SK-N-SH (cell line): ENCODE measurements around the gene RPA3. TPM values are rescaled to one million over a fixed set of nuclear protein-coding genes. Genes with fewer than 3 reads are reported as not detected.

Source experiments
- CTCF ChIA-PET: fragments of 300-600, 350-600 bp; formaldehyde crosslinking; extraction: SDS; loops from one replicate; lab custom pipeline; 2021; lab: Yijun Ruan, JAX
- POLR2A ChIA-PET: fragments of 350-600 bp; sonication (Branson Sonifier 250); formaldehyde crosslinking; extraction: SDS; loops from one replicate; lab custom pipeline; 2020; ENCODE audit warnings: antibody characterized with exemption, inconsistent platforms; lab: Yijun Ruan, JAX
- DNase-seq: peaks from one replicate; pipeline ENCODE4 v3.0.0; 2012
- H2AFZ ChIP-seq: fragments of 200-600 bp; sonication (generic); 2 replicates; pipeline ENCODE4 v1.8.1; 2016; ENCODE audit warnings: antibody characterized with exemption, mild to moderate bottlenecking, low read depth
- H3F3A ChIP-seq: fragments of 200-600 bp; sonication (generic); replicated peaks from 2 replicates; pipeline ENCODE3; 2016; ENCODE audit warnings: antibody characterized with exemption, mild to moderate bottlenecking; ENCODE audit not compliant: insufficient read depth
- H3K27ac ChIP-seq, 2 experiments: fragments of 200-500 bp in 1 of 2; fragments of 200-600 bp in 1 of 2; sonication (Bioruptor generic) in 1 of 2; sonication (generic), shearing (Covaris generic) in 1 of 2; 2 replicates each; pipeline versions ENCODE4 v1.5.1 to v1.6.1; 2014 to 2016; ENCODE audit warnings: low read depth in 2 of 2, inconsistent platforms in 1 of 2, low read length in 1 of 2, mild to moderate bottlenecking in 1 of 2, mixed read lengths in 1 of 2
- H3K27me3 ChIP-seq: fragments of 200-600 bp; sonication (generic), shearing (Covaris generic); 2 replicates; pipeline ENCODE4 v1.6.1; 2016; ENCODE audit warnings: mixed run types; ENCODE audit not compliant: insufficient read depth
- H3K36me3 ChIP-seq, 2 experiments: fragments of 200-500 bp in 1 of 2; fragments of 200-600 bp in 1 of 2; sonication (Bioruptor generic) in 1 of 2; sonication (generic) in 1 of 2; replicated peaks in 1 of 2; 2 replicates each; pipeline versions ENCODE3 to v1.5.1; 2014 to 2016; ENCODE audit warnings: low read length in 1 of 2, mild to moderate bottlenecking in 1 of 2; ENCODE audit not compliant: insufficient read depth in 2 of 2, control insufficient read depth in 1 of 2
- H3K4me1 ChIP-seq, 2 experiments: fragments of 200-500 bp in 1 of 2; fragments of 200-600 bp in 1 of 2; sonication (Bioruptor generic) in 1 of 2; sonication (generic), shearing (Covaris generic) in 1 of 2; 2 replicates each; pipeline versions ENCODE4 v1.5.1 to v1.6.1; 2014 to 2016; ENCODE audit warnings: low read depth in 1 of 2, low read length in 1 of 2, mixed run types in 1 of 2; ENCODE audit not compliant: insufficient read depth in 2 of 2, control insufficient read depth in 1 of 2
- H3K4me2 ChIP-seq: fragments of 200-600 bp; sonication (generic), shearing (Covaris generic); 2 replicates; pipeline ENCODE4 v1.6.1; 2017; ENCODE audit warnings: mixed run types
- H3K4me3 ChIP-seq, 2 experiments: fragments of 200-500 bp in 1 of 2; fragments of 200-600 bp in 1 of 2; sonication (Bioruptor generic) in 1 of 2; sonication (generic), shearing (Covaris generic) in 1 of 2; 2 replicates each; pipeline versions ENCODE4 v1.5.1 to v1.8.1; 2014 to 2016; ENCODE audit warnings: low read depth in 2 of 2, inconsistent platforms in 1 of 2, low read length in 1 of 2, mild to moderate bottlenecking in 1 of 2, mixed read lengths in 1 of 2, moderate library complexity in 1 of 2
- H3K79me2 ChIP-seq: fragments of 200-600 bp; sonication (generic); 2 replicates; pipeline ENCODE4 v1.8.1; 2017; ENCODE audit warnings: mild to moderate bottlenecking; ENCODE audit not compliant: insufficient read depth
- H3K9ac ChIP-seq: fragments of 200-600 bp; sonication (generic); 2 replicates; pipeline ENCODE4 v1.6.1; 2017; ENCODE audit warnings: mixed run types
- H3K9me2 ChIP-seq: fragments of 200-600 bp; sonication (generic); 2 replicates; pipeline ENCODE4 v1.6.1; 2017; ENCODE audit warnings: mixed run types
- H3K9me3 ChIP-seq: fragments of 200-600 bp; sonication (generic); 2 replicates; pipeline ENCODE4 v1.6.1; 2017; ENCODE audit warnings: mixed run types, mild to moderate bottlenecking, moderate library complexity
- H4K20me1 ChIP-seq: fragments of 200-600 bp; sonication (generic); 2 replicates; pipeline ENCODE4 v1.6.1; 2017; ENCODE audit warnings: mild to moderate bottlenecking, mixed run types; ENCODE audit not compliant: insufficient read depth
- CHD2 ChIP-seq: fragments of 150-350 bp; IDR thresholded peaks from 2 replicates; pipeline ENCODE4 v1.6.1; 2018; ENCODE audit warnings: low read length; ENCODE audit not compliant: partially characterized antibody
- ELF1 ChIP-seq: IDR thresholded peaks from 2 replicates; pipeline ENCODE4 v1.4.0; 2012
- EP300 ChIP-seq, 2 experiments: IDR thresholded peaks; 2 replicates each; pipeline versions ENCODE4 v1.4.0 to v1.6.1; 2012; ENCODE audit warnings: borderline replicate concordance in 1 of 2, low read depth in 1 of 2, low read length in 1 of 2
- FOSL2 ChIP-seq: IDR thresholded peaks from 2 replicates; pipeline ENCODE4 v1.4.0; 2012; ENCODE audit warnings: low read depth, mild to moderate bottlenecking, moderate library complexity, borderline replicate concordance
- FOXJ3 ChIP-seq: sonication (generic); formaldehyde crosslinking; IDR thresholded peaks from 2 replicates; pipeline ENCODE4 v1.5.1; 2020; ENCODE audit warnings: mild to moderate bottlenecking, missing genetic modification reagents
- GATA2 ChIP-seq: sonication (generic); formaldehyde crosslinking; IDR thresholded peaks from 2 replicates; pipeline ENCODE4 v1.5.0; 2020; ENCODE audit warnings: mild to moderate bottlenecking, missing genetic modification reagents
- JUND ChIP-seq: IDR thresholded peaks from 2 replicates; pipeline ENCODE4 v1.4.0; 2012
- MEF2A ChIP-seq: IDR thresholded peaks from 2 replicates; pipeline ENCODE4 v1.4.0; 2012; ENCODE audit warnings: low read depth, borderline replicate concordance
- NFIC ChIP-seq: IDR thresholded peaks from 2 replicates; pipeline ENCODE4 v1.4.0; 2012; ENCODE audit warnings: borderline replicate concordance
- POLR2AphosphoS5 ChIP-seq: IDR thresholded peaks from 2 replicates; pipeline ENCODE4 v1.6.1; 2012; ENCODE audit warnings: low read depth, low read length
- RAD21 ChIP-seq: IDR thresholded peaks from 2 replicates; pipeline ENCODE4 v1.6.1; 2012; ENCODE audit warnings: mild to moderate bottlenecking, low read length
- RCOR1 ChIP-seq: fragments of 150-350 bp; IDR thresholded peaks from 2 replicates; pipeline ENCODE4 v1.6.1; 2017; ENCODE audit warnings: antibody characterized with exemption, low read length
- RFX5 ChIP-seq: IDR thresholded peaks from 2 replicates; pipeline ENCODE4 v1.6.1; 2012; ENCODE audit warnings: mild to moderate bottlenecking, improper control_type of control experiment, low read length
- TEAD4 ChIP-seq: IDR thresholded peaks from 2 replicates; pipeline ENCODE4 v1.4.0; 2012; ENCODE audit warnings: mild to moderate bottlenecking, borderline replicate concordance; ENCODE audit not compliant: insufficient read depth
- WGBS: methylation state at CpG from one replicate; pipeline ENCODE4 v1.1.6; 2017; ENCODE audit warnings: low lambda C conversion rate; 5-methylcytosine and 5-hydroxymethylcytosine counted together
- polyA plus RNA-seq, 3 experiments: library from polyadenylated mRNA; depleted of rRNA; stranded (reverse); fragments of >200 nt; gene quantifications; 2 replicates each; pipeline ENCODE4 v1.2.3, GENCODE V29; 2012
- TF ChIP-seq, protein P1 (sequence below): IDR thresholded peaks from 2 replicates; pipeline ENCODE4; 2012

Gene RPA3
- polyA plus RNA-seq, 1 of the 3 experiments (the other 2 are of a cell fraction), result 39.0 TPM

DNA sequence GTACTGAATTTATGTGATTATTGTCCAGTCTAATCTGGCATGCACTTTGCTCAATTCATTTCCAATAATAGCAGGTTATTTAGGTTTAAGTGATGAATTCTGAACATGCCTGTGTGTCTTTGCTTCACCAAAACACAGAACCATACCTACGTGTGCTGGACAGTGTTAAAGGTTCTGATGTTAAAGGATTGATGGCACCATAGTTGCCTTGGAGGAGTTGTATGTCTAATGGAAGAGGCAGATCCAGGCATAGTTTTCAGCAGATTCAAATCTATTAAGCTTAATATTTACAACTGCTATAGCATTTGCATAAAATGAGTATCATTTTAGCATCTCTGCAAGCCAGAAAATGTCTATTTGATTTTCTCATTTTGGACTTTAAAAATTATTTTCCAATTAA, 105.9 kb downstream of the RPA3 start:
- H3F3A ChIP-seq, result no peaks in the 10 kb centered on the region
- WGBS, result 73% methylated on average over 1 of the region's 1 CpG
- no peak overlapping the region for H3K4me2 ChIP-seq

DNA sequence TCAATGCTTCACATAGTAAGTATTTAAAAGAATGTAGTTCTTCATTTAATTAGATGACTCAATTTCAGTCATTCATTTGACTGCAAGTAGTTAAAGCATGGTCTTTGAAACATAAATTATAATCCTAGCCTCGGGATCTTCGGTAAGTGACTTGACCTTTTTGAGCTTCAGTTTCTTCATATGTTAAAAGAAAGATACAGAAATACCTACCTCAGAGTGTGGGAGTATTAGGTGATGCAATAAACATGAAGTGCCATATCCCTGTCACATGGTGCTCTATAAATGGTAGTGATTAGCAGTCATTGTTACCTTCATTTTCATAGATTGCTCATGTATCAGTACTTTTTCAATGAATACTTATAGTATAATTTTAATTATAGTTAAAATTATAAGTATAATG, 109.1 kb downstream of the RPA3 start:
- WGBS, result 82% methylated on average over 2 of the region's 2 CpGs
- Histone ChIP-seq H3K9me2 (no peaks in the 10 kb centered on the region), H3K36me3 (peaks cover 38 to 57% of the 10 kb centered on the region in 2 experiments), H4K20me1 (no peaks in the 10 kb centered on the region), H3K79me2 (no peaks in the 10 kb centered on the region)
- TF ChIP-seq EP300 (IDR thresholded peaks at IDR 0.05; ENCODE audit: borderline replicate concordance in 1 of 2, low read depth in 1 of 2, low read length in 1 of 2) (no peak), GATA2 (no peak), JUND (no peak), NFIC (no peak), FOSL2 (no peak), ELF1 (no peak), TEAD4 (no peak), CHD2 (no peak)
- TF ChIP-seq, protein P1, sequence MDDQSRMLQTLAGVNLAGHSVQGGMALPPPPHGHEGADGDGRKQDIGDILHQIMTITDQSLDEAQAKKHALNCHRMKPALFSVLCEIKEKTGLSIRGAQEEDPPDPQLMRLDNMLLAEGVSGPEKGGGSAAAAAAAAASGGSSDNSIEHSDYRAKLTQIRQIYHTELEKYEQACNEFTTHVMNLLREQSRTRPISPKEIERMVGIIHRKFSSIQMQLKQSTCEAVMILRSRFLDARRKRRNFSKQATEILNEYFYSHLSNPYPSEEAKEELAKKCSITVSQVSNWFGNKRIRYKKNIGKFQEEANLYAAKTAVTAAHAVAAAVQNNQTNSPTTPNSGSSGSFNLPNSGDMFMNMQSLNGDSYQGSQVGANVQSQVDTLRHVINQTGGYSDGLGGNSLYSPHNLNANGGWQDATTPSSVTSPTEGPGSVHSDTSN, result no peak
- TF ChIP-seq, all 33 proteins: peak for 0
- no peak overlapping the region for H3K4me3 ChIP-seq
- no peak overlapping the region for H3K4me2 ChIP-seq
- no peak overlapping the region for H2AFZ ChIP-seq
- H3K9me3 ChIP-seq, result no peaks in the 10 kb centered on the region
- no peaks in the 10 kb centered on the region for H3K27me3 ChIP-seq
- no peak overlapping the region for H3K9ac ChIP-seq
- peak overlapping the region in 1 of 2 experiments; percentile 94; a peak in 2 of 4 replicates for H3K27ac ChIP-seq
- POLR2A ChIA-PET, result interaction anchor here (2.2 kb wide), 1 partner anchor 31 kb away, joined by 7 read pairs; the partner anchor contains the start of gene UMAD1
- H3F3A ChIP-seq, result peaks cover 7% of the 10 kb centered on the region
- no peak for DNase-seq
- CTCF ChIA-PET, result interaction anchor here (0.9 to 2.1 kb wide), 5 partner anchors 11 to 687 kb away, joined by 3 to 12 read pairs (median 5); partner anchors contain the start of gene UMAD1
- peaks cover 0 to 41% of the 10 kb centered on the region in 2 experiments; a peak in 2 of 4 replicates for H3K4me1 ChIP-seq

More for the DNA sequence above, 105.9 kb downstream of the RPA3 start:
- TF ChIP-seq RCOR1, result peak; percentile 86; the same call in 1 of the 2 replicates
- no peak for TF ChIP-seq MEF2A
- peak in 1 of 2 experiments; percentile 93; a peak in 2 of 4 replicates for TF ChIP-seq EP300 (IDR thresholded peaks at IDR 0.05; ENCODE audit: borderline replicate concordance in 1 of 2, low read depth in 1 of 2, low read length in 1 of 2)
- TF ChIP-seq ELF1, result no peak
- TF ChIP-seq POLR2AphosphoS5, result peak; percentile 16; the same call in 1 of the 2 replicates
- TF ChIP-seq FOXJ3, result peak; percentile 87
- peak; percentile 29; the same call in 1 of the 2 replicates for TF ChIP-seq RAD21
- TF ChIP-seq CHD2, result peak; percentile 36
- TF ChIP-seq FOSL2, result no peak
- TF ChIP-seq, protein P1, result no peak
- no peak for TF ChIP-seq NFIC
- TF ChIP-seq RFX5, result no peak
- peak; percentile 84 for TF ChIP-seq GATA2
- TF ChIP-seq, all 33 proteins: peak for 7
- Histone ChIP-seq H2AFZ (no peak overlapping the region), H3K36me3 (peaks cover 22 to 35% of the 10 kb centered on the region in 2 experiments), H3K27me3 (no peaks in the 10 kb centered on the region), H3K4me3 (no peak overlapping the region), H3K79me2 (no peaks in the 10 kb centered on the region), H3K9me2 (no peaks in the 10 kb centered on the region), H4K20me1 (no peaks in the 10 kb centered on the region), H3K27ac (peak overlapping the region in 1 of 2 experiments; percentile 94; a peak in 2 of 4 replicates), H3K9me3 (no peaks in the 10 kb centered on the region), H3K4me1 (peaks cover 0 to 41% of the 10 kb centered on the region in 2 experiments; a peak in 2 of 4 replicates), H3K9ac (no peak overlapping the region)
- DNase-seq, result peak; percentile 15
- POLR2A ChIA-PET, result interaction anchor here (1.0 to 1.8 kb wide), 3 partner anchors 28 to 649 kb away, joined by 4 to 8 read pairs (median 4); partner anchors contain the start of gene UMAD1
- CTCF ChIA-PET, result interaction anchor here (0.8 to 2.0 kb wide), 10 partner anchors 8 to 684 kb away, joined by 3 to 8 read pairs (median 4); no protein-coding TSS in a partner anchor
